ENCODE data around the gene PLCH1. TPM values are rescaled to one million over a fixed set of nuclear protein-coding genes. Genes with fewer than 3 reads are reported as not detected.

The PLCH1 gene
- polyA plus RNA-seq, 1 donor (not counting 4 experiments of a cell fraction or from before 2014, with no cell fraction given): 0.05 TPM

GRCh38 chr3:155780291-155780690 is 35.4 kb upstream of the PLCH1 start:
- Histone ChIP-seq H3K4me3 (ENCODE audit: control insufficient read depth in 2 of 3, extremely low read depth in 1 of 3, insufficient read depth in 2 of 3, low read depth in 1 of 3, low read length in 3 of 3) (no peak overlapping the region), H3K27ac (ENCODE audit: control insufficient read depth, insufficient read depth, low read length) (no peak overlapping the region), H3K79me2 (ENCODE audit: control insufficient read depth, insufficient read depth, low read length) (no peaks in the 10 kb centered on the region), H4K20me1 (ENCODE audit: control insufficient read depth, extremely low read depth, insufficient read depth, low read length) (no peaks in the 10 kb centered on the region), H3K9ac (ENCODE audit: control insufficient read depth, extremely low read depth, insufficient read depth, low read length) (no peak overlapping the region), H3K36me3 (ENCODE audit: control insufficient read depth in 2 of 2, extremely low read depth in 1 of 2, insufficient read depth in 2 of 2, low read length in 2 of 2) (no peaks in the 10 kb centered on the region), H3K4me2 (ENCODE audit: control insufficient read depth, extremely low read depth, insufficient read depth, low read depth, low read length) (no peak overlapping the region), H3K27me3 (ENCODE audit: control insufficient read depth, extremely low read depth, insufficient read depth, low read length) (no peaks in the 10 kb centered on the region), H2AFZ (ENCODE audit: control insufficient read depth, low read length) (no peak overlapping the region), H3K9me1 (ENCODE audit: control insufficient read depth, extremely low read depth, insufficient read depth, low read length) (no peaks in the 10 kb centered on the region), H3K4me1 (ENCODE audit: control insufficient read depth, extremely low read depth, insufficient read depth, low read length) (no peaks in the 10 kb centered on the region), H3K9me3 (ENCODE audit: control insufficient read depth, low read depth, low read length) (no peaks in the 10 kb centered on the region)
- FAIRE-seq (no peak), DNase-seq (ENCODE audit: low read depth, low spot score) (no peak)
- TF ChIP-seq CTCF (optimal IDR thresholded peaks at IDR 0.05 in 1 of 3, IDR thresholded peaks at IDR 0.05 in 1 of 3, conservative IDR thresholded peaks at IDR 0.05 in 1 of 3; ENCODE audit: extremely low read depth in 1 of 3, insufficient read depth in 2 of 3, low read length in 3 of 3) (no peak), EZH2 (IDR thresholded peaks at IDR 0.05; ENCODE audit: low read length) (no peak)
- dilution Hi-C loops (cut with MboI; ENCODE audit: extremely low pct_ligation_motif_present, low sequenced_read_pairs): no loop called here

- no peaks in the 10 kb centered on the region for H3K27me3 ChIP-seq (ENCODE audit: control insufficient read depth, extremely low read depth, insufficient read depth, low read length)
- no peaks in the 10 kb centered on the region for H3K9me3 ChIP-seq (ENCODE audit: control insufficient read depth, low read depth, low read length)
- no peak overlapping the region for H2AFZ ChIP-seq (ENCODE audit: control insufficient read depth, low read length)
- H3K79me2 ChIP-seq (ENCODE audit: control insufficient read depth, insufficient read depth, low read length): no peaks in the 10 kb centered on the region
- no peaks in the 10 kb centered on the region for H4K20me1 ChIP-seq (ENCODE audit: control insufficient read depth, extremely low read depth, insufficient read depth, low read length)
- H3K9ac ChIP-seq (ENCODE audit: control insufficient read depth, extremely low read depth, insufficient read depth, low read length): no peak overlapping the region
- no peak overlapping the region for H3K4me2 ChIP-seq (ENCODE audit: control insufficient read depth, extremely low read depth, insufficient read depth, low read depth, low read length)
- TF ChIP-seq EZH2 (IDR thresholded peaks at IDR 0.05; ENCODE audit: low read length): no peak
- TF ChIP-seq CTCF (optimal IDR thresholded peaks at IDR 0.05 in 1 of 3, IDR thresholded peaks at IDR 0.05 in 1 of 3, conservative IDR thresholded peaks at IDR 0.05 in 1 of 3; ENCODE audit: extremely low read depth in 1 of 3, insufficient read depth in 2 of 3, low read length in 3 of 3): no peak
- H3K27ac ChIP-seq (ENCODE audit: control insufficient read depth, insufficient read depth, low read length): no peak overlapping the region
- no peak overlapping the region for H3K4me3 ChIP-seq (ENCODE audit: control insufficient read depth in 2 of 3, extremely low read depth in 1 of 3, insufficient read depth in 2 of 3, low read depth in 1 of 3, low read length in 3 of 3)
- dilution Hi-C loops (cut with MboI; ENCODE audit: extremely low pct_ligation_motif_present, low sequenced_read_pairs): no loop called here
- no peaks in the 10 kb centered on the region for H3K36me3 ChIP-seq (ENCODE audit: control insufficient read depth in 2 of 2, extremely low read depth in 1 of 2, insufficient read depth in 2 of 2, low read length in 2 of 2)
- H3K4me1 ChIP-seq (ENCODE audit: control insufficient read depth, extremely low read depth, insufficient read depth, low read length): no peaks in the 10 kb centered on the region
- DNase-seq (ENCODE audit: low read depth, low spot score) (no peak), FAIRE-seq (no peak)
- no peaks in the 10 kb centered on the region for H3K9me1 ChIP-seq (ENCODE audit: control insufficient read depth, extremely low read depth, insufficient read depth, low read length)
Observed at GRCh38 chr3:155778462-155778861, 33.6 kb upstream of the PLCH1 start.
